ENCODE measurements around the gene ZNF385B.

The ZNF385B gene

DNA sequence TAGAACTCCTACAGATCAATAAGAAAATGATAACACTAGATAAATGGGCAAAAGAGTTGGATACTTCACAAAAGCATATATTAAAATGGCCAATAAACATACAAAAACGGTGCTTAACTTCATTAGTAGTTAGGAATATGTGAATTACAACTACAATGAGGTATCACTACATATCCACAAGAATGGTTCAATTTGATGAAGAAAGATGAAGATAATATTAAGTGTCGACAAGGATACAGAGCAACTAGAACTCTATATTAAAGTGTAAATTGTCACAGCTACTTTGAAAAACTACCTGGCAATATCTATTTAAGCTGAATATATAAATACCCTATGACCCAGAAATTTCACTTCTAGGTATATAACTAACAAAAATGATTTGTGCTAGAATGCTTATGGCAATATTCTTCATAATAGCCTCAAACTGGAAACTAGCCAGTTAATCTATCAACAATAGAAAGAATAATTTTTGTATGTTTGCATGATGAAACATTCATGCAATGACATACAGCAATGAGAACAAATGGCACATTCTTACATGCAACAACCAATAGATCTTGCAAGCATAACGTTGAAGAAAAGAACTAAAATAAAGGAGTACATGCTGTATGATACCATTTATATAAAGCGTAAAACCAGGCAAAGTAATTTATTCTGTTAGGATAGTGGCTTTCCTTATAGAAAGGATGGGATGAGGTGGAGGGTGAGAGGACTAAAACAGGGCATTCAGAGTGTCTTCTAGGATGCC lies 306.6 kb downstream of the ZNF385B start:
- DNase-seq (ENCODE audit: low read depth in 3 of 3), result no peak

GRCh38 chr2:179553382-179553781 lies 308.0 kb downstream of the ZNF385B start:
- no peak for DNase-seq (ENCODE audit: low read depth in 3 of 3)

DNA sequence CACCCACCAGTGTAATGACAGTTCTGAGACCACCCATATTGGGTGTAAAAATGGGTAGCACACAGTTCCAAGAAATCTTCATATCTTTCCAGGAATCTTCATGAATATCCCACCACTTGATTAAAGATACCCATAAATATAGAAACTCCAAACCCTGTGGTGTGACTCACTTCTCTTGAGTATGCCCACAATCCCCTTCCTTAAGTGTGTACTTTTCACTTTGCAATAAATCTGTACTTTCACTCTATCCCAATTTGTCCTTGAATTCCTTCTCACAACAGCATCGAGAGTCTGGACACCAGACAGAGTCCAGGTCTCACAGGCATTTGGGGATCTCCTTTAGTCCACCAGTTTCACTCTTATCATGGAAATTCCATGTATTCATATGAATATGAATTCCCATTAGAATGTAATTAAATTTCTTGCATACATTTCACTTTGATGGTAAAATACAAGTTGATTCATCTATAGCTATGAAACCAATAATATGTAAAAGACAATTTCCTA lies 309.8 kb downstream of the ZNF385B start:
- DNase-seq (ENCODE audit: low read depth in 3 of 3), result no peak

- DNase-seq (ENCODE audit: low read depth in 3 of 3), result no peak
Observed at GRCh38 chr2:179550849-179551248, 310.6 kb downstream of the ZNF385B start.

GRCh38 chr2:179550214-179550613 lies 311.2 kb downstream of the ZNF385B start:
- DNase-seq (ENCODE audit: low read depth in 3 of 3), result no peak

- no peak for DNase-seq (ENCODE audit: low read depth in 3 of 3)
Observed at GRCh38 chr2:179546656-179547055, 314.8 kb downstream of the ZNF385B start.

DNA sequence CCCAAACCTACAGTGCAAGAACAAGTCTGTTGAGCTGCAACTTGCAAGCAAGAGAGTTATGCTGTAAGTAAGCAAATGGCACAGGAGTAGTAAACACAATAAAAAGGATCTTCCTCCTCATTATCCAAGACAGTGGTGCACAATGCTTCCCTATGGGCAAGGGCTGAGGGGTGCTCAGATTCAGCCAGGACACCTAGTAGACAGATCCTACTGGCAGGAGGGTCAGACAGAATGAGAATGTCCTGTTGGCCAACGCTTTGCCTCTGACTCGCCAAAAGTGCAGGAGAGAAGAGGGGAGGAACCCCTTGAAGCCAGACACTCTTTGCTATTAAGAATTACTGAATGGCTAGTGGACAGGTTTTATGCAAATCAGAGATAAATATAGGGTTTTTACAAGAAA lies 316.4 kb downstream of the ZNF385B start:
- DNase-seq (ENCODE audit: low read depth in 3 of 3), result no peak

DNA sequence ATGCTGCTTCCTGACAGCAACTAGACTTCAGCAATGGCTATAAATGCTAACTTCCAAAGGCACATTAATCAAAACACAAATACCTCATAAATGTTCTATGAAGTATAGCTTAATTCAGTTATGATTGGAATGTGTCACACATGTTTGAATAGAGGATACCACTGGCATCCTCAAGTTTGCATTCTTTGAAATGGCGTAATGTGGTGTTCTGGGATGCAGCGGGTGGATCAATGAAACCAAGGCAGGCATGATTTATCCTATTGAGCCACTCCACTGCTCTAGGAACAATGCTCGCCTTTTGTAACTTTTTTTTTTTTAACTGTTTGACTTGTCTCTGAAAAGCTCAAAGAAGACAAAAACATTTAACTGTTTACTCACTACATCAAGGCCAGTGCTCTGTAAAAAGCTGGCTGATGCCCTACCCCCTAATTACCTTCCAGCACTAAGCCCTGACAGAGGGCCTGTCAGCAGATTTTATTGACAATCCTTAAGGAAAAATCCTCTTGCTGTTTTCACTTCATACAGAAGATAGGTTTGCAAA lies 318.0 kb downstream of the ZNF385B start:
- DNase-seq (ENCODE audit: low read depth in 3 of 3), result no peak

DNA sequence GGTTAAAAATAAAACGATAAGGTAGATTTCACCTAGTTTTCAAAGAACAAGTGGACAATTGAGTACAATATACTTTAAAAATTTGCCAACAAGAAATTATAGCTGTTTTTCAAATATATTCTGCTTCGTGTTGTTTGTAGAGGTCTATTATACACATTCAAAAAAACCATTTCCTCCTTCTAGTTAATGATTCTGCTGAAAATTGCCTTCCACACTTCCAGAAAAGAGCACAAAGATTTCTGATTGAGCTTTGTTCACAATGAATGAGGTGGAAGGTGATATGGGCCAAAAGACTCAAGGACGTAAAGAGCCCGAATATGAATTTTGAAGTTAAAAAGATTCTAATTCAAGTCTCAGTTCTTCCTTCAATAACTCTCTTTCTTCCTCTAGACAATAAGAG lies 319.8 kb downstream of the ZNF385B start:
- DNase-seq (ENCODE audit: low read depth in 3 of 3), result no peak

DNA sequence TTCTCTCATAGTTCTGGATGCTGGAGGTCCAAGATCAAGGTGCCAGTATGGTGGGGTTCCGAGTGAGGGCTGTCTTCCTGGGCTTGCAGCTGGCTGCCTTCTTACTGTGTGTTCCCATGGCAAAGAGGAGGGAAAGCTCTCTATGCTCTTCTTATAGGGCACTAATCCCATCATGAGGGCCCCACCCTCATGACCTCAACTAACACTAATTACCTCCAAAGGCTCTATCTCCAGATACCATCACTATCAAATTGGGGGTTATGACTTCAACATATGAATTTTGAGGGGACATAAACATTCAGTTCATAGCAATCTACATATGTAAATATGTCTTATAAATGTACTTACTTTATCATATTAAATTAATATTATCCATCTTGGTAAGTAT lies 322.3 kb downstream of the ZNF385B start:
- DNase-seq (ENCODE audit: low read depth in 3 of 3), result no peak

DNA sequence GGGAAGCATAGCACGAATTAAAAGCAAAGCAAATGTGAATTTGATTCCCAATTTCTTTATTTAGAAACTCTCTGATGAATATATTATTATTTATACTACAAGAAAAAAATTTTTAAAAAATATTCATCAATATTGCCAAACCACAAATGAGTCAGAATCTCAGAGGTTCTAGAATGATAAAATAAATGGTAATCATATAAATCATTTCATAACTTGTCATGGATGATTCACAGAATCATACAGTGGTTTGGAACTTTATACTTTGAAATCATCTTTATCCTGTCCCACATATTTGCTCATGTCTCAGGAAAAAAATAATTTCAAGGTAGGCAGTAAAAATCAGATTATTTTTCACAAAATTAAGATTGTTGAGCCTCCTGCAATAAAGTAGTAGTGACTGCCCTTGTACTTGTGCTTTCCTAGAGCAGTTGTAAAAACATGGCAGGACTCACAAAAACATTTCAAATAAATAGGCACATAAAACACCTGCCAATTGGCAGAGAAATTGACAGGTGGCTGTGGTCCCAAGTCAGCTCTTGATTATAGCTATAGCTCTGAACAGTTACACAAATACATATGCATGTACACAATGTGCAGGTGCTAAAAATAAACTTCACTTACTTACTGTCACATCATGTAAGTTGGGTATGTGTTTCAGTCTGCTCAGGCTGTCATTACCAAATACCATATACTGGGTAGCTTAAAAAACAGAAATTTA lies 322.8 kb downstream of the ZNF385B start:
- DNase-seq (ENCODE audit: low read depth in 3 of 3), result no peak

GRCh38 chr2:179536185-179536584 lies 325.2 kb downstream of the ZNF385B start:
- no peak for DNase-seq (ENCODE audit: low read depth in 3 of 3)

GRCh38 chr2:179533875-179534274 lies 327.5 kb downstream of the ZNF385B start:
- DNase-seq (ENCODE audit: low read depth in 3 of 3), result no peak

DNA sequence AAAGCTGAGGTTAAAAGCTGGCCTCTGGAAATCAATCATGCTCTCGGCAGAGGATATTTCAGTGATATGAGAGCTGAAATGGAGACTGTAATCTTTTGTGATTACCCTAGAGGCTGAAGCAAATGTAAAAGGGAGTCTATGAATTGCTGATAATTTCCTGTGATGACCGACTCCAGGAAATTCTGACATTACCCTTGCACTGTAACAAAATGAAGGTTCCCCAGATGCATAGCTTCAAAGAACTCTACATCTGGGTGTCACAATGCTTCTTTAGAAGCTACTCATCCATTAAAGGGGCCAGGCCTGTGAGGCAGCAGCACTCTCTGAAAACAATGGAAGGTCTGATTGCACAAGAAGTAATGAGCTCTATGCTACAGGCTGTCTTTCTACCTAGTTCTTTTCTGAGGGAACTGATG lies 328.5 kb downstream of the ZNF385B start:
- no peak for DNase-seq (ENCODE audit: low read depth in 3 of 3)

DNA sequence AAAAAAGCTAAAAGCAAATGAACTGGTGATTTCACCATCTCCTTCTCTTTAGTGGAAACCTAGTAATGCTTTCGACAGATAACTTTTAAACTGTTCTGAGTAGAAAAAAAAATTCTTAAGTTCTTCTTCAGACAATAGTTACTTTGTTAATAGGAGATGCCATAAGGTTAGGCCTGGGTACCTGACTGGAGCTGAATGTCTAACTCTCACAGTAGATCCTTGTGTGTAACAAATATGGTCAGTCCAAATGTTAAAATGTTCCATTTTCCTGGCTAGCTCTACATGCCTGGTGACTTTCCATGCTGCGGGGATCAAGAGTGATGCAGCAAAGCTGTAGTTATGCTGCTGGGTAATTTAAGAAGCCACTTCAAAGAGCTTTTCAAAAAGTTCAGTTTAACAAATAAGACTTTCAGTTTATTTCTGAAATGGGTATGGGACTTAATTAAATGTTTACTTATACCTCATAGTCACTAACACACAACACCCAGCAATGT lies 332.8 kb downstream of the ZNF385B start:
- DNase-seq (ENCODE audit: low read depth in 3 of 3), result no peak

DNA sequence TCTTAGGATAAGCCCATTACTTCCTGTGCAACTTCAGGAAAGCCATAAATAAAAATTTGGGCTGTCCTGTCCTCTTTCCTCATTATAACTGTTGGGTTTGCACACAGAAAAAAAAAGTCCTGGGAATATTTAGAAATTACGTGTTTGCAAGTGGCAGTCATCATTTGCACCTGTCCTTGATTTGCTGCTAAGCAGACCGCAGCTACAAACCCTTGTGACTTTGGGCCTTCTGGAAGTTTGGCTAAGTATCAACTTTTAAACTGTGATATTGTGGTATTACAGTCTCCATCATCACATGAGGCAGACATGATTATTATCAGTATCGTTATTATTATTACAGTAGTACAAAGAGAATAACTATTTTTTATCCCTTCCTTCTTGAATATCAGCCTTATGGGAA lies 336.1 kb downstream of the ZNF385B start:
- no peak for DNase-seq (ENCODE audit: low read depth in 3 of 3)

DNA sequence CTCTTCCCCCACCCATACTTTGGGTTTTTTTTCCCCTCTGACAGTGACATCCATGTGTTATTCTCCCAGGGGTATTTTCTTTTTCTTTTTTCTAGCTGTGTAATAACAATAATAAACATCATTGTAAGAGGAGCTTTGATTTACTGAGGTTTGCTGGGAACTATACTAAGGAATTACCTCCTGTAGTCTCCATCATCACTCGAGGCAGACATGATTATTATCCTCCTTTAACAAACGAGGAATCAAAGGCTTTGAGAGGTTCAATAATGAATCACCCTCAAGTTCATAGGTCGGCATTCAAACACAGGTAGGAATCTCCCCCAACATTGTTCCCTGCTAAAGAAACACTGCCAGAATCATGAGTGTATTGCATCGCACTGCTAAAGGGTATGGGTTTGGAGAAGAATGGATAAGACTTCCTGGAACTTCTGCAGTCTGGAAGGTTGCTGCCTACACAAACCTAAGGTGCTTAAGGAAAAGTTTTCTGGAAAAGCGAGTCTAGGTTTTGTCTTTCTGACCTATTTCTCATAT lies 336.5 kb downstream of the ZNF385B start:
- no peak for DNase-seq (ENCODE audit: low read depth in 3 of 3)

DNA sequence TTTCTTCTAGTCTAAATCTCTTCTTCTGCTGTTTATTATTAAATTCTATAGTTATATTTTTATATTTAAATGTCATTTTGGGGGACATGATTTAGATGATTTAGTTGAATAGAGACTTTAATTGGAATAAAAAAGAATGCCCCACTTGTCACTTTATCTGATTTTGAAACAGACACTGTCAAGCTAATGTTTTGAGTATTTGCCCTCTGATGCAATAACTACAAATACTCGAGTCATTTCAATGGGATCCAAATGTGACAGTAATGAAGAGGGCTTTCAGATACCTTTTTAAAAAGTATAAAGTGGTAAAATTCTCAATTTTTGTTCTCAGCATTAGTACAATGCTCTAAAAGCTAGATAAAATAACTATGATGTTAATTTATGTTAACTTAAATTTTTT lies 339.5 kb downstream of the ZNF385B start:
- DNase-seq (ENCODE audit: low read depth in 3 of 3), result no peak

GRCh38 chr2:179518830-179519229 lies 342.6 kb downstream of the ZNF385B start:
- DNase-seq (ENCODE audit: low read depth in 3 of 3), result no peak

GRCh38 chr2:179513181-179513580 lies 348.2 kb downstream of the ZNF385B start:
- DNase-seq (ENCODE audit: low read depth in 3 of 3), result no peak

- DNase-seq (ENCODE audit: low read depth in 3 of 3), result no peak
Observed at GRCh38 chr2:179512281-179513035, 349.0 kb downstream of the ZNF385B start.

Data from stimulated activated CD4-positive, alpha-beta T cell treated with anti-CD3 and anti-CD28 coated beads, TNF-alpha, amount 100 ng/mL, for 48 hours (primary cell).